ENCODE results near the gene PSMA5. TPM values are rescaled to one million over a fixed set of nuclear protein-coding genes. Genes with fewer than 3 reads are reported as not detected.
"Not testable (repeated sequence)": the region's sequence is repeated elsewhere in the genome, so short reads cannot be mapped to it uniquely, and the experiment has no call there.

PSMA5 gene
- total and polyA plus RNA-seq, 7 donors = 58.1 to 213 (median 99.6) TPM

GRCh38 chr1:109379422-109379821 lies 46.8 kb downstream of the PSMA5 start:
- Histone ChIP-seq H3K4me3 (no peak overlapping the region), H3K27me3 (ENCODE audit: insufficient read depth in 3 of 3, low read length in 2 of 3) (no peaks in the 10 kb centered on the region), H3K4me1 (peaks cover 59% of the 10 kb centered on the region), H3K9me3 (no peaks in the 10 kb centered on the region), H3K36me3 (ENCODE audit: insufficient read depth in 1 of 2, low read depth in 1 of 2) (peaks cover 0 to 2% of the 10 kb centered on the region in 2 donors), H3K27ac (peak overlapping the region; percentile 97)
- ATAC-seq (peak in 2 of 4 donors; percentile 18 to 30), DNase-seq (no peak)
- intact Hi-C loops (cut with DNase I) = no loop called here
- 36 to 77% (median 40%) methylated on average over 3 of the region's 3 CpGs for WGBS, 3 donors
- no peak for TF ChIP-seq CTCF (IDR thresholded peaks at IDR 0.05)

- intact Hi-C loops (cut with DNase I) = no loop called here
- ATAC-seq (no peak), DNase-seq (no peak)
- Histone ChIP-seq H3K36me3 (ENCODE audit: insufficient read depth in 1 of 2, low read depth in 1 of 2) (peaks cover 0 to 2% of the 10 kb centered on the region in 2 donors), H3K4me3 (no peak overlapping the region), H3K4me1 (peaks cover 54% of the 10 kb centered on the region), H3K27me3 (ENCODE audit: insufficient read depth in 3 of 3, low read length in 2 of 3) (no peaks in the 10 kb centered on the region), H3K9me3 (no peaks in the 10 kb centered on the region), H3K27ac (peak overlapping the region; percentile 97)
- WGBS, 3 donors = 95 to 97% (median 95%) methylated on average over 4 of the region's 4 CpGs
- TF ChIP-seq CTCF (IDR thresholded peaks at IDR 0.05) = no peak
These were observed 48.5 kb downstream of the PSMA5 start for GRCh38 chr1:109377698-109378097.

- WGBS, 3 donors = 95 to 100% (median 98%) methylated on average over 2 of the region's 2 CpGs
- H3K4me3 ChIP-seq; intact Hi-C loops (cut with DNase I); ATAC-seq; DNase-seq; H3K36me3 ChIP-seq (ENCODE audit: insufficient read depth in 1 of 2, low read depth in 1 of 2); H3K9me3 ChIP-seq; H3K27me3 ChIP-seq (ENCODE audit: insufficient read depth in 3 of 3, low read length in 2 of 3): not testable (repeated sequence)
- Histone ChIP-seq H3K4me1 (peaks cover 51% of the 10 kb centered on the region), H3K27ac (peak overlapping the region; percentile 97)
These were observed 52.6 kb downstream of the PSMA5 start for GRCh38 chr1:109373696-109374095.

GRCh38 chr1:109373126-109373525 lies 53.1 kb downstream of the PSMA5 start:
- no peak overlapping the region for H3K4me3 ChIP-seq
- peak overlapping the region; percentile 97 for H3K27ac ChIP-seq
- H3K4me1 ChIP-seq = peaks cover 49% of the 10 kb centered on the region
- peaks cover 0 to 2% of the 10 kb centered on the region in 2 donors for H3K36me3 ChIP-seq (ENCODE audit: insufficient read depth in 1 of 2, low read depth in 1 of 2)
- ATAC-seq (no peak), DNase-seq (no peak)
- intact Hi-C loops (cut with DNase I) = no loop called here
- 45 to 57% (median 50%) methylated on average over 5 of the region's 5 CpGs for WGBS, 3 donors
- no peaks in the 10 kb centered on the region for H3K9me3 ChIP-seq
- no peaks in the 10 kb centered on the region for H3K27me3 ChIP-seq (ENCODE audit: insufficient read depth in 3 of 3, low read length in 2 of 3)
- TF ChIP-seq CTCF (IDR thresholded peaks at IDR 0.05) = no peak

GRCh38 chr1:109372281-109372680 lies 54.0 kb downstream of the PSMA5 start:
- Histone ChIP-seq H3K36me3 (ENCODE audit: insufficient read depth in 1 of 2, low read depth in 1 of 2) (peaks cover 2 to 7% of the 10 kb centered on the region in 2 donors), H3K27ac (peak overlapping the region; percentile 97), H3K4me3 (no peak overlapping the region), H3K27me3 (ENCODE audit: insufficient read depth in 3 of 3, low read length in 2 of 3) (no peaks in the 10 kb centered on the region), H3K9me3 (no peaks in the 10 kb centered on the region), H3K4me1 (peaks cover 43% of the 10 kb centered on the region)
- DNase-seq (no peak), ATAC-seq (no peak)
- intact Hi-C loops (cut with DNase I) = no loop called here
- WGBS, 3 donors = 93 to 95% (median 93%) methylated on average over 6 of the region's 6 CpGs
- no peak for TF ChIP-seq CTCF (IDR thresholded peaks at IDR 0.05)
